HepG2 (cell line): ENCODE measurements around the gene SEC24D.
"Not testable (repeated sequence)": the region's sequence is repeated elsewhere in the genome, so short reads cannot be mapped to it uniquely, and the experiment has no call there.

ENCODE experiments used
- BORCS8-MEF2B ChIP-seq: sonication (generic); formaldehyde crosslinking; IDR thresholded peaks from 2 replicates; pipeline ENCODE4 v1.8.0; 2022; ENCODE audit warnings: mild to moderate bottlenecking, missing genetic modification reagents
- HMG20B ChIP-seq: conservative IDR thresholded peaks from 2 replicates; pipeline ENCODE4 v1.6.1; 2016; ENCODE audit warnings: missing genetic modification reagents, missing compliant biosample characterization
- RAD21 ChIP-seq: fragments of 450-650 bp; formaldehyde crosslinking; IDR thresholded peaks from 2 replicates; pipeline ENCODE4 v1.5.0; 2020; ENCODE audit warnings: mild to moderate bottlenecking
- YY1 ChIP-seq: IDR thresholded peaks from 2 replicates; pipeline ENCODE4 v1.6.1; 2011; ENCODE audit warnings: low read length, low read depth, moderate library complexity, mild to moderate bottlenecking; ENCODE audit not compliant: insufficient read depth, insufficient replicate concordance
- ZKSCAN8 ChIP-seq: IDR thresholded peaks from 2 replicates; pipeline ENCODE4 v1.6.1; 2016; ENCODE audit warnings: borderline replicate concordance, missing genetic modification reagents, missing compliant biosample characterization
- ZNF776 ChIP-seq: sonication (generic); formaldehyde crosslinking; IDR thresholded peaks from 2 replicates; pipeline ENCODE4 v1.4.0; 2020; ENCODE audit warnings: mild to moderate bottlenecking, missing genetic modification reagents

DNA sequence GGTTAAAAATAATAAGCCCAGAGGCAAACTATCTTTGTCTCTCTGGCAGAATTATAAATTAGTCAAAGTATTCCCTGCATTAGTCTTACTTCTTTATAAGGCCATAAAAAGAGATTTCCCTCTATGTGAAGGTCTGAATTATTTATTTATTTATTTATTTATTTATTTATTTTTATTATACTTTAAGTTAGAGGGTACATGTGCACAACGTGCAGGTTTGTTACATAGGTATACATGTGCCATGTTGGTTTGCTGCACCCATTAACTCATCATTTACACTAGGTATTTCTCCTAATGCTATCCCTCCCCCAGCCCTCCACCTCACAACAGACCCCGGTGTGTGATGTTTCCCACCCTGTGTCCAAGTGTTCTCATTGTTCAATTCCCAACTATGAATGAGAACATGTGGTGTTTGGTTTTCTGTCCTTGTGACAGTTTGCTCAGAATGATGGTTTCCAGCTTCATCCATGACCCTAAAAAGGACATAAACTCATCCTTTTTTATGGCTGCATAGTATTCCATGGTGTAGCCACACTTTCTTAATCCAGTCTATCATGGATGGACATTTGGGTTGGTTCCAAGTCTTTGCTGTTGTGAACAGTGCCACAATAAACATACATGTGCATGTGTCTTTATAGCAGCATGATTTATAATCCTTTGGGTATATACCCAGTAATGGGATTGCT, 58.8 kb downstream of the SEC24D start:
- TF ChIP-seq RAD21; YY1; BORCS8-MEF2B (CRISPR knock-in tag); ZKSCAN8; ZNF776; HMG20B (CRISPR knock-in tag): not testable (repeated sequence)
